ENCODE results near the gene TBC1D5. TPM values are rescaled to one million over a fixed set of nuclear protein-coding genes. Genes with fewer than 3 reads are reported as not detected.

The TBC1D5 gene
- total RNA-seq, 1 experiment from 2014 or later: 26.1 TPM

- CTCF ChIA-PET: no interaction called here
- H3K9me3 Mint-ChIP-seq: no peaks in the 10 kb centered on the region
These were observed 411.8 kb downstream of the TBC1D5 start for GRCh38 chr3:17330660-17331059.

GRCh38 chr3:17329927-17330326, 412.5 kb downstream of the TBC1D5 start:
- ATAC-seq: no peak
- no peaks in the 10 kb centered on the region for H3K36me3 Mint-ChIP-seq
- H3K27me3 Mint-ChIP-seq (ENCODE audit: low read depth): no peaks in the 10 kb centered on the region
- no peaks in the 10 kb centered on the region for H3K4me1 Mint-ChIP-seq
- no peak overlapping the region for H3K27ac Mint-ChIP-seq
- no peak for DNase-seq (ENCODE audit: low spot score)
- H3K4me3 Mint-ChIP-seq: no peak overlapping the region
- CTCF ChIA-PET: no interaction called here
- POLR2A ChIA-PET: no interaction called here
- no peaks in the 10 kb centered on the region for H3K9me3 Mint-ChIP-seq
- no peak for TF ChIP-seq SOX15 (CRISPR knock-in tag; IDR thresholded peaks at IDR 0.05)
- TF ChIP-seq, protein P1, sequence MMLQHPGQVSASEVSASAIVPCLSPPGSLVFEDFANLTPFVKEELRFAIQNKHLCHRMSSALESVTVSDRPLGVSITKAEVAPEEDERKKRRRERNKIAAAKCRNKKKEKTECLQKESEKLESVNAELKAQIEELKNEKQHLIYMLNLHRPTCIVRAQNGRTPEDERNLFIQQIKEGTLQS (CRISPR knock-in tag; conservative IDR thresholded peaks at IDR 0.05): no peak
- TF ChIP-seq HMGA2 (CRISPR knock-in tag; IDR thresholded peaks at IDR 0.05): no peak
- no peak for TF ChIP-seq TCF7 (CRISPR knock-in tag; IDR thresholded peaks at IDR 0.05; ENCODE audit: low read depth)
- no peak for TF ChIP-seq ZNF263 (CRISPR knock-in tag; IDR thresholded peaks at IDR 0.05; ENCODE audit: low read depth)

More at GRCh38 chr3:17330660-17331059, 411.8 kb downstream of the TBC1D5 start:
- ATAC-seq (no peak), DNase-seq (ENCODE audit: low spot score) (no peak)
- H3K4me1 Mint-ChIP-seq: no peaks in the 10 kb centered on the region
- H3K36me3 Mint-ChIP-seq: no peaks in the 10 kb centered on the region
- no peak overlapping the region for H3K27ac Mint-ChIP-seq
- POLR2A ChIA-PET: no interaction called here
- no peaks in the 10 kb centered on the region for H3K27me3 Mint-ChIP-seq (ENCODE audit: low read depth)
- H3K4me3 Mint-ChIP-seq: no peak overlapping the region
- TF ChIP-seq USF2 (CRISPR knock-in tag; IDR thresholded peaks at IDR 0.05): no peak

- ChIA-PET CTCF (no interaction called here), POLR2A (no interaction called here)
- H3K27me3 Mint-ChIP-seq (ENCODE audit: low read depth): no peaks in the 10 kb centered on the region
- no peak overlapping the region for H3K4me3 Mint-ChIP-seq
- no peak for TF ChIP-seq FOXK1 (CRISPR knock-in tag; IDR thresholded peaks at IDR 0.05)
- TF ChIP-seq ZBTB21 (CRISPR knock-in tag; IDR thresholded peaks at IDR 0.05; ENCODE audit: borderline replicate concordance): no peak
- TF ChIP-seq ZNF263 (CRISPR knock-in tag; IDR thresholded peaks at IDR 0.05; ENCODE audit: low read depth): no peak
- TF ChIP-seq ARID4B (CRISPR knock-in tag; IDR thresholded peaks at IDR 0.05; ENCODE audit: borderline replicate concordance): no peak
- no peaks in the 10 kb centered on the region for H3K9me3 Mint-ChIP-seq
- no peaks in the 10 kb centered on the region for H3K36me3 Mint-ChIP-seq
- H3K27ac Mint-ChIP-seq: no peak overlapping the region; the same call in 1 of the 2 replicates
- DNase-seq (ENCODE audit: low spot score) (no peak), ATAC-seq (no peak)
- no peaks in the 10 kb centered on the region for H3K4me1 Mint-ChIP-seq
These were observed 420.2 kb downstream of the TBC1D5 start for GRCh38 chr3:17322106-17322793.

GRCh38 chr3:17320266-17320665, 422.2 kb downstream of the TBC1D5 start:
- ChIA-PET POLR2A (no interaction called here), CTCF (no interaction called here)
- ATAC-seq (no peak), DNase-seq (ENCODE audit: low spot score) (no peak)
- Mint-ChIP-seq H3K27me3 (ENCODE audit: low read depth) (no peaks in the 10 kb centered on the region), H3K9me3 (no peaks in the 10 kb centered on the region), H3K4me3 (no peak overlapping the region), H3K36me3 (no peaks in the 10 kb centered on the region), H3K27ac (no peak overlapping the region), H3K4me1 (peaks cover 5% of the 10 kb centered on the region; the same call in 1 of the 2 replicates)
- TF ChIP-seq HMGA2 (CRISPR knock-in tag; IDR thresholded peaks at IDR 0.05) (no peak), OVOL2 (CRISPR knock-in tag; IDR thresholded peaks at IDR 0.05; ENCODE audit: borderline replicate concordance) (no peak), E2F4 (CRISPR knock-in tag; IDR thresholded peaks at IDR 0.05; ENCODE audit: borderline replicate concordance, low read depth) (no peak)

All from WTC11 (cell line).